Gastrocnemius medialis (tissue), 4 donors: ENCODE results near the gene CD82. TPM values are rescaled to one million over a fixed set of nuclear protein-coding genes. Genes with fewer than 3 reads are reported as not detected.

Source experiments
- ATAC-seq, 2 donors: fragments of 150-250 bp; one replicate each; pipeline ENCODE4 v1.9.1; 2016
- DNase-seq, 2 donors: peaks; one replicate each; pipeline ENCODE4 v3.0.0-alpha.2; 2019
- H3K27ac ChIP-seq, 4 donors: fragments of 200-600 bp; sonication (generic); 1 replicate in 1 of 4; 2 replicates in 3 of 4; pipeline ENCODE4 v1.5.1; 2016 to 2018; ENCODE audit warnings: mild to moderate bottlenecking in 2 of 4, moderate library complexity in 1 of 4
- H3K27me3 ChIP-seq, 3 donors: fragments of 200-600 bp; sonication (generic) in 2 of 3; 1 replicate in 1 of 3; 2 replicates in 2 of 3; pipeline versions ENCODE4 v1.5.1 to v1.6.0; 2016 to 2019; ENCODE audit warnings: mild to moderate bottlenecking in 1 of 3, moderate library complexity in 1 of 3
- H3K36me3 ChIP-seq, 2 donors: fragments of 200-600 bp; sonication (generic) in 1 of 2; one replicate each; pipeline ENCODE4 v1.5.1; 2017 to 2018
- H3K4me1 ChIP-seq, 2 donors: fragments of 200-600 bp; sonication (generic) in 1 of 2; one replicate each; pipeline ENCODE4 v1.5.1; 2016 to 2017; ENCODE audit warnings: mild to moderate bottlenecking in 2 of 2
- H3K4me3 ChIP-seq, 4 donors: fragments of 200-600 bp; sonication (generic) in 3 of 4; 1 replicate in 1 of 4; 2 replicates in 3 of 4; pipeline ENCODE4 v1.5.1; 2016 to 2019; ENCODE audit warnings: mild to moderate bottlenecking in 2 of 4
- H3K9me3 ChIP-seq, 3 donors: fragments of 200-600 bp; sonication (generic) in 2 of 3; 1 replicate in 1 of 3; 2 replicates in 2 of 3; pipeline ENCODE4 v1.5.1; 2016 to 2019
- CTCF ChIP-seq, 5 experiments: fragments of 450-650 bp in 3 of 5; fragments of 200-600 bp in 2 of 5; sonication (generic) in 2 of 5; IDR thresholded peaks in 4 of 5; conservative IDR thresholded peaks in 1 of 5; 1 replicate in 4 of 5; 2 replicates in 1 of 5; pipeline ENCODE4 v1.5.1; 2016 to 2019; ENCODE audit warnings: antibody characterized with exemption in 5 of 5, mild to moderate bottlenecking in 3 of 5, moderate library complexity in 3 of 5
- POLR2A ChIP-seq, 2 donors: fragments of 450-650 bp; IDR thresholded peaks; one replicate each; pipeline ENCODE4 v1.6.1; 2017; ENCODE audit warnings: antibody characterized with exemption in 2 of 2, mild to moderate bottlenecking in 2 of 2, moderate library complexity in 2 of 2
- in situ Hi-C, 4 donors: fragments of 200-750 bp; cut with MboI; loops; one replicate each; pipeline versions ENCODE4 v1.15.0 to v1.8.0; 2017; ENCODE audit warnings: low sequenced_read_pairs in 4 of 4
- intact Hi-C: fragments of 100-400 bp; cut with DNase I; formaldehyde crosslinking; loops from one replicate; pipeline ENCODE4 v1.15.1; 2023; ENCODE audit warnings: low total_unique reads
- total RNA-seq, 4 donors: library from RNA; depleted of rRNA; stranded (reverse); fragments of >200 nt; gene quantifications; one replicate each; pipeline versions ENCODE4 v1.1.0 to v1.2.3, GENCODE V29; 2016

Gene CD82
- total RNA-seq, 4 donors from 2014 or later = 4.5 to 17.5 (median 13.5) TPM

DNA sequence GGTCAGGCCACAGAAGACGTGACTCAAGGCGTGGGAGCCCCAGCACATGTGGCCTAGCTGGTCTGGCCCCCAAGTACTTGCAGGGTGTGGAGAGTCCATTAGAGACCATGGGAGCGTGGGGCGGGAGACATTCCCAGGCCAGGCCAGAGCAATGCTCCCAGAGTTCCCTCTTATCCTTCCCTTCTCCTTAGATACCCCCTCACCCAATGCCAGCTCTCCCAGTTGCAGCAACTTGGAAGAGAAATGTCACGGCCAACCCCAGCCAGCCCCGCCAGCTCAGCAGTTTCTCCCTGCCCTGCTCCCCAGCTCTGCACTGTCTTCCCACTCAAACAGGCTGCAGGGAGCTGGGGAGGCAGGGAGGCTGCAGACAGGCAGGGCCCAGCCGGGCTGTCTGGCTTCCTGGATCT is 95.9 kb downstream of the CD82 start:
- DNase-seq (no peak), ATAC-seq (no peak)
- Histone ChIP-seq H3K27ac (no peak overlapping the region), H3K4me3 (no peak overlapping the region), H3K9me3 (no peaks in the 10 kb centered on the region), H3K4me1 (peaks cover 0 to 14% of the 10 kb centered on the region in 2 donors), H3K36me3 (no peaks in the 10 kb centered on the region), H3K27me3 (no peaks in the 10 kb centered on the region)
- in situ Hi-C loops (no loop called here), intact Hi-C loops (no loop called here)
- TF ChIP-seq CTCF (IDR thresholded peaks at IDR 0.05 in 4 of 5, conservative IDR thresholded peaks at IDR 0.05 in 1 of 5) = no peak
- TF ChIP-seq POLR2A (IDR thresholded peaks at IDR 0.05) = no peak

Other genes starting within 250 kb of the CD82 start
- gene TSPAN18, start 161.3 kb downstream of the CD82 start, total RNA-seq = 1 to 10 TPM; 2.1 to 9.1 (median 2.5) TPM